H1 (cell line): ENCODE measurements around the gene INKA2. TPM values are rescaled to one million over a fixed set of nuclear protein-coding genes. Genes with fewer than 3 reads are reported as not detected.

ENCODE experiments used
- CTCF ChIA-PET: fragments of 300-600 bp; sonication (Branson Sonifier 250); formaldehyde crosslinking; loops from one replicate; lab custom pipeline; 2021; ENCODE audit not compliant: partially characterized antibody; lab: Charles Lee
- POLR2A ChIA-PET: fragments of 300-600 bp; sonication (Branson Sonifier 250); formaldehyde crosslinking; loops from one replicate; lab custom pipeline; 2021; ENCODE audit warnings: inconsistent platforms; ENCODE audit not compliant: partially characterized antibody; lab: Charles Lee
- DNase-seq, 2 experiments: peaks; one replicate each; pipeline versions ENCODE4 v3.0.0 to v3.0.0-alpha.2; 2010 to 2022; ENCODE audit warnings: low spot score in 2 of 2, low read depth in 1 of 2, mixed read lengths in 1 of 2
- FAIRE-seq: peaks from 2 replicates; lab custom pipeline; 2011; peaks lifted over from hg19 to GRCh38; lab: Jason Lieb, UNC
- H2AFZ ChIP-seq: 2 replicates; pipeline ENCODE4 v1.8.1; 2012; ENCODE audit warnings: low read length, inconsistent platforms
- H2AK5ac ChIP-seq: 2 replicates; pipeline ENCODE4 v1.6.1; 2013; ENCODE audit warnings: low read depth, low read length
- H2BK120ac ChIP-seq: replicated peaks from 2 replicates; pipeline ENCODE3; 2013; ENCODE audit warnings: low read depth, low read length, inconsistent platforms
- H2BK12ac ChIP-seq: 2 replicates; pipeline ENCODE4 v1.6.1; 2013; ENCODE audit warnings: low read depth, low read length
- H2BK15ac ChIP-seq: 2 replicates; pipeline ENCODE4 v1.6.1; 2013; ENCODE audit warnings: low read length
- H2BK20ac ChIP-seq: 2 replicates; pipeline ENCODE4 v1.6.1; 2013; ENCODE audit warnings: low read length
- H2BK5ac ChIP-seq: 2 replicates; pipeline ENCODE4 v1.6.1; 2013; ENCODE audit warnings: low read depth, low read length
- H3K14ac ChIP-seq: 2 replicates; pipeline ENCODE4 v1.6.1; 2013; ENCODE audit warnings: inconsistent platforms; ENCODE audit not compliant: insufficient read length
- H3K18ac ChIP-seq: 2 replicates; pipeline ENCODE4 v1.6.1; 2013; ENCODE audit warnings: low read length; ENCODE audit errors: extremely low read depth
- H3K23ac ChIP-seq: 2 replicates; pipeline ENCODE4 v1.6.1; 2013; ENCODE audit warnings: inconsistent platforms; ENCODE audit not compliant: insufficient read length
- H3K23me2 ChIP-seq: 2 replicates; pipeline ENCODE4 v1.6.1; 2013; ENCODE audit warnings: low read depth, low read length
- H3K27ac ChIP-seq: 2 replicates; pipeline ENCODE4 v1.6.1; 2011; ENCODE audit warnings: low read depth, low read length, inconsistent platforms
- H3K27me3 ChIP-seq, 4 experiments: replicated peaks in 1 of 4; 1 replicate in 1 of 4; 2 replicates in 3 of 4; pipeline versions ENCODE4 v1.6.1 to v1.8.1; 2011 to 2013; ENCODE audit warnings: low read length in 3 of 4, mild to moderate bottlenecking in 3 of 4, inconsistent platforms in 2 of 4, mixed read lengths in 2 of 4, moderate library complexity in 1 of 4; ENCODE audit not compliant: control insufficient read depth in 3 of 4, insufficient read depth in 3 of 4; ENCODE audit errors: extremely low read depth in 1 of 4
- H3K36me3 ChIP-seq, 4 experiments: 2 replicates each; pipeline versions ENCODE4 v1.6.1 to v1.8.1; 2011 to 2013; ENCODE audit warnings: mild to moderate bottlenecking in 4 of 4, low read length in 3 of 4, moderate library complexity in 2 of 4, control low read depth in 1 of 4, inconsistent platforms in 1 of 4; ENCODE audit not compliant: insufficient read depth in 4 of 4, control insufficient read depth in 2 of 4
- H3K4ac ChIP-seq: replicated peaks from 2 replicates; pipeline ENCODE3; 2013; ENCODE audit warnings: low read length, low read depth, mixed read lengths, inconsistent platforms; ENCODE audit not compliant: insufficient read length
- H3K4me1 ChIP-seq, 4 experiments: replicated peaks in 1 of 4; 1 replicate in 1 of 4; 2 replicates in 3 of 4; pipeline versions ENCODE4 v1.6.1 to v1.8.1; 2011 to 2013; ENCODE audit warnings: low read length in 3 of 4, inconsistent platforms in 2 of 4, mixed read lengths in 1 of 4; ENCODE audit not compliant: insufficient read depth in 4 of 4, control insufficient read depth in 3 of 4
- H3K4me2 ChIP-seq, 2 experiments: 2 replicates each; pipeline versions ENCODE4 v1.6.1 to v1.8.1; 2011 to 2013; ENCODE audit warnings: low read depth in 2 of 2, low read length in 2 of 2, control low read depth in 1 of 2, inconsistent platforms in 1 of 2, mild to moderate bottlenecking in 1 of 2; ENCODE audit not compliant: insufficient read depth in 1 of 2
- H3K4me3 ChIP-seq, 4 experiments: fragments of 200-600, 300-600 bp in 1 of 4; sonication (generic), shearing (Covaris generic), sonication (Bioruptor Twin) in 1 of 4; 2 replicates each; pipeline versions ENCODE4 v1.5.1 to v1.8.1; 2011 to 2016; ENCODE audit warnings: low read length in 4 of 4, low read depth in 3 of 4, control low read depth in 2 of 4, inconsistent platforms in 2 of 4, mild to moderate bottlenecking in 2 of 4, mixed read lengths in 1 of 4, moderate library complexity in 1 of 4; ENCODE audit not compliant: insufficient read depth in 2 of 4; ENCODE audit errors: extremely low read depth in 1 of 4
- H3K56ac ChIP-seq: replicated peaks from 2 replicates; pipeline ENCODE3; 2013; ENCODE audit warnings: low read depth, mild to moderate bottlenecking, mixed read lengths, low read length, inconsistent platforms; ENCODE audit not compliant: insufficient read length
- H3K79me1 ChIP-seq: 2 replicates; pipeline ENCODE4 v1.6.1; 2013; ENCODE audit warnings: low read depth, low read length, control low read depth
- H3K79me2 ChIP-seq, 2 experiments: 2 replicates each; pipeline versions ENCODE4 v1.6.1 to v1.8.1; 2012 to 2013; ENCODE audit warnings: low read length in 2 of 2, mild to moderate bottlenecking in 2 of 2, inconsistent platforms in 1 of 2; ENCODE audit not compliant: insufficient read depth in 2 of 2, control insufficient read depth in 1 of 2
- H3K9ac ChIP-seq, 4 experiments: replicated peaks in 1 of 4; 1 replicate in 1 of 4; 2 replicates in 3 of 4; pipeline versions ENCODE4 v1.6.1 to v1.8.1; 2011 to 2013; ENCODE audit warnings: low read depth in 3 of 4, low read length in 3 of 4, control low read depth in 2 of 4, mild to moderate bottlenecking in 2 of 4, moderate library complexity in 2 of 4, inconsistent platforms in 1 of 4; ENCODE audit errors: extremely low read depth in 1 of 4
- H3K9me3 ChIP-seq, 2 experiments: 2 replicates each; pipeline versions ENCODE4 v1.6.1 to v1.8.1; 2012 to 2013; ENCODE audit warnings: mild to moderate bottlenecking in 2 of 2, moderate library complexity in 2 of 2, control low read depth in 1 of 2, inconsistent platforms in 1 of 2, low read depth in 1 of 2, low read length in 1 of 2, mixed read lengths in 1 of 2; ENCODE audit not compliant: insufficient read depth in 2 of 2
- H4K20me1 ChIP-seq, 2 experiments: replicated peaks in 1 of 2; 2 replicates each; pipeline versions ENCODE3 to v1.8.1; 2011 to 2013; ENCODE audit warnings: inconsistent platforms in 2 of 2, low read length in 2 of 2, mild to moderate bottlenecking in 1 of 2; ENCODE audit not compliant: insufficient read depth in 2 of 2, control insufficient read depth in 1 of 2
- H4K5ac ChIP-seq: 2 replicates; pipeline ENCODE4 v1.6.1; 2013; ENCODE audit warnings: low read length, low read depth, mixed read lengths, inconsistent platforms; ENCODE audit not compliant: insufficient read length
- H4K8ac ChIP-seq: 2 replicates; pipeline ENCODE4 v1.8.0; 2013; ENCODE audit warnings: mild to moderate bottlenecking, moderate library complexity, low read length, inconsistent platforms; ENCODE audit not compliant: insufficient read depth; ENCODE audit errors: extremely low read depth
- H4K91ac ChIP-seq: replicated peaks from 2 replicates; pipeline ENCODE3; 2013; ENCODE audit warnings: low read length, mixed read lengths, inconsistent platforms; ENCODE audit not compliant: insufficient read length
- EGR1 ChIP-seq: IDR thresholded peaks from 2 replicates; pipeline ENCODE4 v1.6.1; 2011; ENCODE audit warnings: low read depth, low read length, borderline replicate concordance
- RBBP5 ChIP-seq: IDR thresholded peaks from 2 replicates; pipeline ENCODE4 v1.7.1; 2012; ENCODE audit warnings: low read depth, mild to moderate bottlenecking, inconsistent platforms, low read length, moderate library complexity, borderline replicate concordance
- WGBS, 2 experiments: shearing (Covaris generic) in 1 of 2; methylation state at CpG; one replicate each; pipeline versions ENCODE4 v1.1.6 to v1.1.7; 2013 to 2015; ENCODE audit warnings: low lambda C conversion rate in 2 of 2, mixed read lengths in 2 of 2, inconsistent platforms in 1 of 2, low coverage in 1 of 2, missing lambda C conversion rate in 1 of 2; ENCODE audit not compliant: insufficient replicate concordance in 2 of 2, insufficient coverage in 1 of 2, insufficient read length in 1 of 2; ENCODE audit errors: extremely low coverage in 1 of 2, missing lambda C conversion rate in 1 of 2; 5-methylcytosine and 5-hydroxymethylcytosine counted together
- polyA plus RNA-seq, 7 experiments: library from polyadenylated mRNA; depleted of rRNA in 3 of 7; stranded (reverse) in 5 of 7; unstranded in 2 of 7; fragments of >200 nt in 5 of 7; fragments of 200-250 nt in 2 of 7; gene quantifications; 1 replicate in 5 of 7; 2 replicates in 1 of 7; 4 replicates in 1 of 7; pipeline versions ENCODE4 v1.2.1 to v1.2.3, GENCODE V29; 2011 to 2013; ENCODE audit warnings: missing spikeins in 2 of 7, mixed read lengths in 2 of 7
- total RNA-seq: library from RNA; stranded (reverse); fragmentation: NEBNext Ultra II Directional; extraction: Animal tissue kit (Norgen Biotek cat#: 25700); gene quantifications from 2 replicates; pipeline ENCODE4 v1.2.1, GENCODE V29; 2021

INKA2 gene
- total and polyA plus RNA-seq, 2 of the 8 experiments (the other 6 are each of a cell fraction or from before 2014, with no cell fraction given) = 4.2 to 11.5 TPM

GRCh38 chr1:111737216-111738132 is 1.7 kb downstream of the INKA2 start:
- H3K23ac ChIP-seq = no peak overlapping the region
- peak overlapping the region; percentile 24 for H3K18ac ChIP-seq
- peaks cover 0 to 41% of the 10 kb centered on the region in 2 experiments; a peak in 3 of 4 replicates for H3K79me2 ChIP-seq
- H2BK120ac ChIP-seq = no peak overlapping the region
- peak overlapping the region; percentile 89 to 97 for H3K4me2 ChIP-seq
- no peak overlapping the region for H4K5ac ChIP-seq
- no peak for TF ChIP-seq EGR1
- TF ChIP-seq RBBP5 = 0 out of 2 replicates have a peak, but pooled peaks have one; percentile 7
- H4K8ac ChIP-seq = no peak overlapping the region
- peaks cover 0 to 10% of the 10 kb centered on the region in 2 experiments for H4K20me1 ChIP-seq
- H3K36me3 ChIP-seq = no peaks in the 10 kb centered on the region; a peak in 2 of 8 replicates
- H3K9me3 ChIP-seq = no peaks in the 10 kb centered on the region
- no peak overlapping the region; a peak in 1 of 7 replicates for H3K9ac ChIP-seq
- no peak overlapping the region for H2AK5ac ChIP-seq
- peaks cover 6% of the 10 kb centered on the region; the same call in 1 of the 2 replicates for H3K79me1 ChIP-seq
- peak overlapping the region; percentile 62 to 74 (median 71); a peak in 7 of 8 replicates for H3K4me3 ChIP-seq
- no peak overlapping the region for H4K91ac ChIP-seq
- H3K14ac ChIP-seq = no peak overlapping the region
- no peak overlapping the region for H2BK15ac ChIP-seq
- DNase-seq (no peak), FAIRE-seq (no peak)
- WGBS, 2 experiments = 53% methylated on average over 8 of the region's 8 CpGs; no CpG with 5 or more reads in 1 of the 2 experiments
- H3K27ac ChIP-seq = no peak overlapping the region
- peak overlapping the region; percentile 20; the same call in 1 of the 2 replicates for H2BK12ac ChIP-seq
- peaks cover 16% of the 10 kb centered on the region; the same call in 1 of the 2 replicates for H3K23me2 ChIP-seq
- peak overlapping the region; percentile 40; the same call in 1 of the 2 replicates for H2BK5ac ChIP-seq
- H3K27me3 ChIP-seq = peaks cover 0 to 6% (median 4%) of the 10 kb centered on the region in 4 experiments; a peak in 3 of 7 replicates
- no peak overlapping the region for H3K56ac ChIP-seq
- no peak overlapping the region for H3K4ac ChIP-seq
- ChIA-PET POLR2A (interaction anchor here (0.8 to 19.0 kb wide), 10 partner anchors 8 to 118 kb away, joined by 3 to 343 read pairs (median 5); partner anchors contain the start of genes DDX20 and RAP1A), CTCF (interaction anchor here (0.7 to 42.0 kb wide), 5 partner anchors 7 to 230 kb away, joined by 3 to 1070 read pairs (median 11); partner anchors contain the start of genes DDX20 and INKA2)
- no peak overlapping the region for H2BK20ac ChIP-seq
- peaks cover 19 to 27% (median 23%) of the 10 kb centered on the region in 4 experiments for H3K4me1 ChIP-seq
- no peak overlapping the region for H2AFZ ChIP-seq
